Measurements from ENCODE around the gene CCDC40. TPM values are rescaled to one million over a fixed set of nuclear protein-coding genes. Genes with fewer than 3 reads are reported as not detected.

Gene CCDC40
- total RNA-seq, 1 donor from 2014 or later: 25.3 TPM

DNA sequence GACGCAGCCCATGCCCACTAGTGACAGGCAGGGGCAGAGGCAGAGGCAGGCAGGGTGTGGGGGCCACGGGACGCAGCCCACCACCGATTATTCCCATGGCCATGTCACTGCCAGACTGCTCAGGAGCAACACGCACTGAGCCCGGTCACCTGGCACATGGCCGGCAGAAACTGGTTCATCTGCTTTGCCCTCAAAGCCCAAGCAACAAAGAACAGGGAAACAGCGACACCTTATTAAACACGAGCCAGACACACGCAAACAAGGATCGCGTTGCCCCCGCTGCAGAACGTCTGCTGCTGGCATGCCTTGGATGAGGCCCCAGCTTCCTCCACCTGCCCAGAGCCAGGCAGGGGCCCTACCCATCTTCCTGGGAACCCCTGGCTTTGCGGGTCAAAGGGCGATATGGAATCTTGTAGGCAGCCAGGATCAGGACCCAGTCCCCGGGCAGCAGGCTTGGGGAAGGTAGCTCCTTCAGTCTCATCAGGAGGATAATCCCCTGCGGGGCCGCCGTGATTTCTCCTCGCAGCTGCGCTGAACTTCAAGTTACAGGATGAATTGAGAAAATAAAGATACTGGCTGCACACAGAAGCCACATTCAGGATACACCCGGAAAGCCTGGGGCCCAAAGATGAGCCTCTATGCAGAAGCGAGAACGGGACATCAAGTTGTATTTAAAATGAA lies 5.6 kb upstream of the CCDC40 start:
- Mint-ChIP-seq H3K9me3 (ENCODE audit: unreplicated experiment) (peaks cover 23% of the 10 kb centered on the region), H3K27me3 (ENCODE audit: unreplicated experiment) (peaks cover 26% of the 10 kb centered on the region), H3K36me3 (ENCODE audit: unreplicated experiment) (no peaks in the 10 kb centered on the region), H3K4me3 (ENCODE audit: unreplicated experiment) (peak overlapping the region; percentile 96), H3K4me1 (ENCODE audit: low read depth, unreplicated experiment) (peaks cover 67% of the 10 kb centered on the region), H3K27ac (ENCODE audit: unreplicated experiment) (peak overlapping the region; percentile 92)
- no peak for DNase-seq
- TF ChIP-seq, protein P1, sequence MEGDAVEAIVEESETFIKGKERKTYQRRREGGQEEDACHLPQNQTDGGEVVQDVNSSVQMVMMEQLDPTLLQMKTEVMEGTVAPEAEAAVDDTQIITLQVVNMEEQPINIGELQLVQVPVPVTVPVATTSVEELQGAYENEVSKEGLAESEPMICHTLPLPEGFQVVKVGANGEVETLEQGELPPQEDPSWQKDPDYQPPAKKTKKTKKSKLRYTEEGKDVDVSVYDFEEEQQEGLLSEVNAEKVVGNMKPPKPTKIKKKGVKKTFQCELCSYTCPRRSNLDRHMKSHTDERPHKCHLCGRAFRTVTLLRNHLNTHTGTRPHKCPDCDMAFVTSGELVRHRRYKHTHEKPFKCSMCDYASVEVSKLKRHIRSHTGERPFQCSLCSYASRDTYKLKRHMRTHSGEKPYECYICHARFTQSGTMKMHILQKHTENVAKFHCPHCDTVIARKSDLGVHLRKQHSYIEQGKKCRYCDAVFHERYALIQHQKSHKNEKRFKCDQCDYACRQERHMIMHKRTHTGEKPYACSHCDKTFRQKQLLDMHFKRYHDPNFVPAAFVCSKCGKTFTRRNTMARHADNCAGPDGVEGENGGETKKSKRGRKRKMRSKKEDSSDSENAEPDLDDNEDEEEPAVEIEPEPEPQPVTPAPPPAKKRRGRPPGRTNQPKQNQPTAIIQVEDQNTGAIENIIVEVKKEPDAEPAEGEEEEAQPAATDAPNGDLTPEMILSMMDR (IDR thresholded peaks at IDR 0.05; ENCODE audit: partially characterized antibody, unreplicated experiment): no peak

DNA sequence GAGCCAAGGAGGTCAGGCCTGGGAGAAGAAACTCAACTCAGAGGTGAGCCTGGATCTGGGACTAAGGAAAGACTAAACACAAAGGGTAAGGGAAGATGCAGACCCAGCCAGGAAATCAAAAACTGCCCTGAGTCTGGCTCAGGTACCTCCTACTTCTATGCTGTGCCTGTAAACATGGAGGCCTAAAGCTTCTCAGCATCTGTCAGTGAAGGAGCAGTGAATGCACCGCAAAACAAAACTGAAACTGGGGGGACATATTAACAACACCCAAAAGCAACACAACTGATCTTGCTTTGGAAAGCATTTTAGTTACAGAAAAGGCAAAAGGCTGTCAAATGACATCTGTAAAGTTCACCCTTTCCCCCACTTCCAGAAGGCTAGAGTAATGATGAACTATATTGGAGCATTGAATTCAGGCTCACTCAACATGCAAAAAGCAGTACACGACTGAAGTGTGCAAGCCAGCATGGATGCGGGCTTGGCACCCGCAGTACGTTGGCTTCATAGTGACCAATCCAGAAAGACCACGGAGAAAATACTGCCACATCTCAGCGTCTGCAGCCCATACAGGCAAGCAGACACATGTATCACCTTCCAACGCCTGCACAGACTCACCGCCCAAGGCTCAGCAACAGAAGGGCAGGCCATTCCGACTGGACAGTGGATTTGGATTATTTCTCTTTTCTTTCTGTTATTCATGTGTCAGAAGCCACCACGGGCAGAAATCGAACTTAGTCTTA lies 4.6 kb upstream of the CCDC40 start:
- Mint-ChIP-seq H3K27me3 (ENCODE audit: unreplicated experiment) (peaks cover 26% of the 10 kb centered on the region), H3K4me3 (ENCODE audit: unreplicated experiment) (peak overlapping the region; percentile 96), H3K27ac (ENCODE audit: unreplicated experiment) (peak overlapping the region; percentile 92), H3K36me3 (ENCODE audit: unreplicated experiment) (no peaks in the 10 kb centered on the region), H3K4me1 (ENCODE audit: low read depth, unreplicated experiment) (peaks cover 59% of the 10 kb centered on the region), H3K9me3 (ENCODE audit: unreplicated experiment) (peaks cover 22% of the 10 kb centered on the region)
- no peak for DNase-seq
- TF ChIP-seq, protein P1 (IDR thresholded peaks at IDR 0.05; ENCODE audit: partially characterized antibody, unreplicated experiment): no peak

DNA sequence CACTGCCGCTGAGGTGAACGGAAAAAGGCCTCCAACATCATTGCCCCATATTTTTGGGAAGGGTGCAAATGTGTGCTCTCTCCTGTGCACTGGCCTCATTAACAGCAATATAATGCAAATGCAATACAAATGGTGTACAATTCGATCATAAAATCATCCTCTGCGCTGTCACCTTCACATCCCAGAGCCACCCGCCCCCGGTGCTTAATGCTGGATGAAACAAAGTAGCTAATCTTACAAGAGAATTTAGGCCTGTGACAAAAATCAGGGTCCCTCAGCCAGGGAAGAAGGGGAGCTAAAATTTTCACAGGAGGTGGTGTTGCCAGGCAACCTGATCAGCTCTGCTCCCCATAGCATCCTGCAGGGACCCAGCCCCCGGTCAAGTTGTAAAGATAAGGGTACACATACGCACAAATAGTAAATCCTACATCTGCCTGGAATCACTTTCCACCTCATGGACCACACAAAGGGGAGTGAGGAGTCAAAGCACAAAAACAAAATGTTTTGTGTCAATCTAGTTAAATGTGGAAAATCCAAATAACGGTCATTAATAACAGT lies 3.7 kb upstream of the CCDC40 start:
- no peaks in the 10 kb centered on the region for H3K36me3 Mint-ChIP-seq (ENCODE audit: unreplicated experiment)
- no peak for DNase-seq
- peaks cover 26% of the 10 kb centered on the region for H3K9me3 Mint-ChIP-seq (ENCODE audit: unreplicated experiment)
- peaks cover 29% of the 10 kb centered on the region for H3K27me3 Mint-ChIP-seq (ENCODE audit: unreplicated experiment)
- H3K27ac Mint-ChIP-seq (ENCODE audit: unreplicated experiment): peak overlapping the region; percentile 92
- H3K4me1 Mint-ChIP-seq (ENCODE audit: low read depth, unreplicated experiment): peaks cover 59% of the 10 kb centered on the region
- H3K4me3 Mint-ChIP-seq (ENCODE audit: unreplicated experiment): peak overlapping the region; percentile 96
- TF ChIP-seq, protein P1 (IDR thresholded peaks at IDR 0.05; ENCODE audit: partially characterized antibody, unreplicated experiment): no peak

DNA sequence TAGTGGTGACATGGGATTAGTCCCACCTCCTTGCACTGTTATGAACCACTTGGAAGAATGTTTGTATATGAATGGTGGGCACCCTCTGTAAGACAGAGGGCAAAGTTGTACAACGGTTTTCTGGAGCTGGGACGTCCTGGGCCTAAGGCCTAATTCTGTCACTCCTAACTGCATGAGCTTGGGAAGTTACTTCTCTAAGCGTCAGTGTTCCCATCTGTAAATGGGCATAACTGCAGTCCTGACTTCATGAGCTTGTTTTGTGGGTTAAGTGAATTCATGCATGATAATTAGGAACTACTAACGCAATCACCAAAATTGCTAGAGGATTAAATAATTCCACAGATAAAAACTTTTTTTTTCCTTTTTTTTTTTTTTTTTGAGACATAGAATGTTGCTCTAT lies 2.6 kb upstream of the CCDC40 start:
- TF ChIP-seq, protein P1 (IDR thresholded peaks at IDR 0.05; ENCODE audit: partially characterized antibody, unreplicated experiment): no peak
- H3K27ac Mint-ChIP-seq (ENCODE audit: unreplicated experiment): no peak overlapping the region

More for the DNA sequence above, 2.6 kb upstream of the CCDC40 start:
- peak overlapping the region; percentile 96 for H3K4me3 Mint-ChIP-seq (ENCODE audit: unreplicated experiment)
- no peak for DNase-seq
- peaks cover 21% of the 10 kb centered on the region for H3K9me3 Mint-ChIP-seq (ENCODE audit: unreplicated experiment)
- H3K36me3 Mint-ChIP-seq (ENCODE audit: unreplicated experiment): no peaks in the 10 kb centered on the region
- H3K27me3 Mint-ChIP-seq (ENCODE audit: unreplicated experiment): peaks cover 24% of the 10 kb centered on the region
- peaks cover 52% of the 10 kb centered on the region for H3K4me1 Mint-ChIP-seq (ENCODE audit: low read depth, unreplicated experiment)

All from glutamatergic neuron (in vitro differentiated cells).